SK-N-MC (cell line): ENCODE data around the gene DRAM1.

Experiments used
- EZH2 ChIP-seq: fragments of 200-600 bp; sonication (generic); IDR thresholded peaks from one replicate; pipeline ENCODE4 v1.6.1; 2017; ENCODE audit warnings: antibody characterized with exemption
- FOXP2 ChIP-seq: optimal IDR thresholded peaks from 2 replicates; pipeline ENCODE3; 2011; ENCODE audit warnings: mild to moderate bottlenecking, moderate library complexity; ENCODE audit not compliant: insufficient read depth; ENCODE audit errors: extremely low read length, control extremely low read depth
- POLR2AphosphoS5 ChIP-seq: IDR thresholded peaks from 2 replicates; pipeline ENCODE4 v1.6.1; 2012; ENCODE audit warnings: mild to moderate bottlenecking, low read depth, low read length, borderline replicate concordance

DNA sequence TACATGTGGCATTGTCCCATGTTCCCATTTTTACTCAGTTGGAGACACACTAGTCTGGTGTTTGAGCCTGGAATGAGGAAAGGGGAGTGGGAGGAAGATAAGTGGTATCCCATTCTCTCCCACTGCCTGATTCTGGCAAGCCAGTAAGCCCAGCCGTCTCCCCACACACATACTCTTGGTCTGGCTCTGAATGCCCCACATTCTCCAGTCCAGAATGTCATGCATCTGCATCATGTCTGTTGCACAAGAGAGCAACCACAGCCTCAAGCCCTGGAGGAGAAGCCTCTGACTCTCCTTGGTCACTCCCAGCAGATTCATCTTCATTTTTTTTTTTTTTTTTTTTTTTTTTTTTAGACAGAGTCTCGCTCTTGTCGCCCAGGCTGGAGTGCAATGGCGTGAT, 48.0 kb downstream of the DRAM1 start:
- TF ChIP-seq POLR2AphosphoS5 (no peak), EZH2 (no peak), FOXP2 (no peak)
